Stimulated activated CD4-positive, alpha-beta T cell treated with anti-CD3 and anti-CD28 coated beads, Interleukin-15, amount 100 ng/mL, for 1 hour (primary cell): ENCODE data around the gene NADK.
"Not testable (repeated sequence)": the region's sequence is repeated elsewhere in the genome, so short reads cannot be mapped to it uniquely, and the experiment has no call there.

Experiments used
- DNase-seq, 2 donors: peaks; one replicate each; pipeline ENCODE4 v3.0.0-alpha.2; 2020; ENCODE audit warnings: low read depth in 1 of 2, low spot score in 1 of 2

The NADK gene

DNA sequence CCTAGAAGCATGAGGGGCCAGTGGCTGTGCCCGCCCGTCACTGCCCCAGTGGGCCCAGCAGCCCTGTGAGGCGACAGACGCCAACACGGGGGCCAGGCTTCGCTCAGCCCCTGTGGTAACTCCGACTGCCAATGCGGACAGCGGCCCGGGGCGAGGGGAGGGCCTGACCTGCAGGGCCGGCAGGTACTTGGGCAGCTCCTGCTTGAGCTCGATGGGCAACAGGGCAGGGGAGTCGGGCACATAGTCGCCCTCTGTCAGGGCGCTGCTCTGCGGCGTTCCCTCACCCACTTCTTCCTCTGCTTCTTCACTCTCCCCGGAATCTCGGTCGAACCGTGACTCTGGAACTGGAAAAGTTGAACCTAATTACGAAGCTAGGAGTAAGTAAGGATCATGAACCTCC lies 71.0 kb downstream of the NADK start:
- not testable (repeated sequence) for DNase-seq

DNA sequence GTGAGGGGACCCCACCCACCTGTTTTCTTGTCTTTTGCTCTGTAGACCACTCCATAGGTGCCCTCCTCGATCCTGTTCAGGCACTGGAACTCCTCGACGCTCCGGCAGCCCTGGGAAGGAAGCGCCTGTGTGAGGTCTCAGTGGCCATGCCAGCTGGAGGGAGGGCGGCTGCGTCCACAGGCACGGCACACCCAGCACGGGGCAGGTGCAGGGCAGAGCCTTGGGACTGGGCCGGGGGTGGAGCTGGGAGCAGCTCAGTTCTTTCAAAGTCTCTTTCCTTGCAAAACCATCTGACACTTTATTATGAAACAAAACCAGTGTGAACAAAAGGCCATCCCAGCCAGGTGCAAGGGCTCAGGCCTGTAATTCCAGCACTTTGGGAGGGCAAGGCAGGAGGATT lies 72.6 kb downstream of the NADK start:
- DNase-seq, result not testable (repeated sequence)

DNA sequence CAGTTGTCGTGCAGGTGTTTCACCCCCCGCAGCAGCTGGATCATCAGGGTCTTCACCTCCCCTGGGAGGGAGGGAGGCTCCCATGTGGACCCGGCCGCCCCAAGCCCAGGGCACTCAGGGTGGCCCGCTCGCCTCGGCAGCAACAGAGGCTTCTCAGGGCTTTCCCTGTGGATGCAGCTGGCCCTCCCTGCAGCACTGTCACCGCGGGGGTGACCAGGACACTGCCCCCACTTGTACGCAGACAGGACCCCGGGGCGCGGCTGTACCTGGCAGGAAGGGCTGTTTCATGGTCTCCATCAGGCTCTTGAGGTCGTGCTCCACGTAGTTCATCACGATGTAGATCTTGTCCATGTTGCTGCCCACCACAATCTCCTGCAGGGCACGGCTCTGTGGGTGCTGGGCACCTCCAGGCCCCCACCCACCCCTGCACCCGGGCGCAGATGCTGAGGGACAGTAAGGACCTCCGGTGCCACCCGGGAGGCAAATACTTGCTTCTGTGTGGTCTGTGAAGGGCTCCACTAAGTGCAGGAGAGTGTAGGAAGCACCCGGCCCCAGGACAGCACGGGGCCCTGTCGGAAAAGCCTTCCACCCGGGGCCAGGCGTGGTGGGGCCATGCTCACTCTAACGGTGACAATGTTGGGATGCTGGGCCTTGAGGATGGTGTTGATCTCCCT lies 73.8 kb downstream of the NADK start:
- DNase-seq, result not testable (repeated sequence)

DNA sequence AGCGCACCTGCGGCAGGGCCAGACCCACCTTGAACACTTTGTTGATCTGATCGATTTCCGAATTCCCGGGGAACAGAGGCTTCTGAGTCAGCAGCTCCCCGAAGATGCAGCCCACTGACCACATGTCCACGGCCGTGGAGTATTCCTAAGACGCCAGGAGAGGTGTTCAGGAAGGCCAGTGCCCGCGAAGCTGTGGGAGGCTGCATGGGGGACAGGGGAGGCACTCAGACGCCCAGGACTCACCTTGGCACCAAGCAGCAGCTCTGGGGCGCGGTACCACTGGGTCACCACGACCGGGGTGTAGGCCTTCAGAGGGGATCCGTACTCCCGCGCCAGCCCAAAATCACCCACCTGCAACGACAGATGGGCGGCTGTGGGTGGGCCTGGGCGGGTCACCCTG lies 74.5 kb downstream of the NADK start:
- DNase-seq, result no peak

DNA sequence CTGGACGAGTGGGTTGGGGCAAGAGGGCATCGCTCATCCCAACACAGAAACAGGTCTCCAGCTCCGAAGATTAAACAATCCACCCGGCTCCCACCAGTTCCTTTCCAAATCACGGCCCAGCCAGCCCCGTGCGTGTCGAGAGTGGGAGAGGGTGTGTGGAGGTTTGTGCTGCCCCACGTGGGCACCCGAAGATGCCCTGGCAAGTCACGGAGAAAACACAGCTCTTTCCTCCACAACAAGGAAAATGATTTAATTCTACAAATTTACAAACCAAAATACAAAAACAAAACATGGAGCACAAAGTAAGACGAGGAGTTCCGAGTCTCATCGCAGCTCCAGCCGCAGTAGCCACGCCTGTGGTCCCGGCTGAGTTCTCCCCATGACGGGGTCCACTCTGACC lies 75.8 kb downstream of the NADK start:
- DNase-seq, result not testable (repeated sequence)
